Measurements from ENCODE around the gene KLRC4. TPM values are rescaled to one million over a fixed set of nuclear protein-coding genes. Genes with fewer than 3 reads are reported as not detected.
"Not testable (repeated sequence)": the region's sequence is repeated elsewhere in the genome, so short reads cannot be mapped to it uniquely, and the experiment has no call there.

Gene KLRC4
- total RNA-seq, 1 donor from 2014 or later: 3.1 TPM

GRCh38 chr12:10393291-10393690 is 16.3 kb downstream of the KLRC4 start:
- H3K27me3 Mint-ChIP-seq (ENCODE audit: unreplicated experiment): no peaks in the 10 kb centered on the region
- H3K4me1 Mint-ChIP-seq (ENCODE audit: unreplicated experiment): peaks cover 87% of the 10 kb centered on the region
- H3K27ac Mint-ChIP-seq (ENCODE audit: unreplicated experiment): peak overlapping the region; percentile 91
- no peak overlapping the region for H3K4me3 Mint-ChIP-seq (ENCODE audit: unreplicated experiment)
- no peaks in the 10 kb centered on the region for H3K36me3 Mint-ChIP-seq (ENCODE audit: unreplicated experiment)
- no peak for TF ChIP-seq CTCF (IDR thresholded peaks at IDR 0.05)
- no peak for DNase-seq (ENCODE audit: extremely low spot score, unreplicated experiment)
- no peaks in the 10 kb centered on the region for H3K9me3 Mint-ChIP-seq (ENCODE audit: unreplicated experiment)

GRCh38 chr12:10392394-10392930 is 17.1 kb downstream of the KLRC4 start:
- Mint-ChIP-seq H3K27me3 (ENCODE audit: unreplicated experiment) (no peaks in the 10 kb centered on the region), H3K4me3 (ENCODE audit: unreplicated experiment) (peak overlapping the region; percentile 57), H3K4me1 (ENCODE audit: unreplicated experiment) (peaks cover 83% of the 10 kb centered on the region), H3K27ac (ENCODE audit: unreplicated experiment) (peak overlapping the region; percentile 91), H3K9me3 (ENCODE audit: unreplicated experiment) (no peaks in the 10 kb centered on the region), H3K36me3 (ENCODE audit: unreplicated experiment) (no peaks in the 10 kb centered on the region)
- peak; percentile 90 for DNase-seq (ENCODE audit: extremely low spot score, unreplicated experiment)
- TF ChIP-seq CTCF (IDR thresholded peaks at IDR 0.05): no peak

GRCh38 chr12:10390991-10391390 is 18.6 kb downstream of the KLRC4 start:
- not testable (repeated sequence) for DNase-seq (ENCODE audit: extremely low spot score, unreplicated experiment); H3K9me3 Mint-ChIP-seq (ENCODE audit: unreplicated experiment)

GRCh38 chr12:10389904-10390303 is 19.7 kb downstream of the KLRC4 start, which contains the start of gene KLRK1:
Gene KLRK1 (minus strand): TSS chr12:10390041. CDS start chr12:10388810, 1,231 bp downstream.
- DNase-seq (ENCODE audit: extremely low spot score, unreplicated experiment): no peak
- H3K4me3 Mint-ChIP-seq (ENCODE audit: unreplicated experiment): peak within 1 kb of the TSS; percentile 55
- no peak for TF ChIP-seq CTCF (IDR thresholded peaks at IDR 0.05)
- peaks cover 3% of the 10 kb centered on the region for H3K36me3 Mint-ChIP-seq (ENCODE audit: unreplicated experiment)
- peaks cover 1% of the 10 kb centered on the region for H3K9me3 Mint-ChIP-seq (ENCODE audit: unreplicated experiment)
- peak within 1 kb of the TSS; percentile 88 for H3K27ac Mint-ChIP-seq (ENCODE audit: unreplicated experiment)
- no peaks in the 10 kb centered on the region for H3K27me3 Mint-ChIP-seq (ENCODE audit: unreplicated experiment)
- H3K4me1 Mint-ChIP-seq (ENCODE audit: unreplicated experiment): peaks cover 77% of the 10 kb centered on the region

More at GRCh38 chr12:10390991-10391390, 18.6 kb downstream of the KLRC4 start:
- H3K36me3 Mint-ChIP-seq (ENCODE audit: unreplicated experiment); H3K4me3 Mint-ChIP-seq (ENCODE audit: unreplicated experiment); H3K27me3 Mint-ChIP-seq (ENCODE audit: unreplicated experiment); H3K27ac Mint-ChIP-seq (ENCODE audit: unreplicated experiment): not testable (repeated sequence)
- peaks cover 78% of the 10 kb centered on the region for H3K4me1 Mint-ChIP-seq (ENCODE audit: unreplicated experiment)

GRCh38 chr12:10388624-10389413 is 20.7 kb downstream of the KLRC4 start:
- H3K4me3 Mint-ChIP-seq (ENCODE audit: unreplicated experiment): peak overlapping the region; percentile 55
- H3K27me3 Mint-ChIP-seq (ENCODE audit: unreplicated experiment): no peaks in the 10 kb centered on the region
- H3K36me3 Mint-ChIP-seq (ENCODE audit: unreplicated experiment): peaks cover 9% of the 10 kb centered on the region
- H3K4me1 Mint-ChIP-seq (ENCODE audit: unreplicated experiment): peaks cover 72% of the 10 kb centered on the region
- DNase-seq (ENCODE audit: extremely low spot score, unreplicated experiment): no peak
- H3K9me3 Mint-ChIP-seq (ENCODE audit: unreplicated experiment): peaks cover 10% of the 10 kb centered on the region
- TF ChIP-seq CTCF (IDR thresholded peaks at IDR 0.05): no peak
- H3K27ac Mint-ChIP-seq (ENCODE audit: unreplicated experiment): peak overlapping the region; percentile 88

- not testable (repeated sequence) for DNase-seq (ENCODE audit: extremely low spot score, unreplicated experiment); H3K4me3 Mint-ChIP-seq (ENCODE audit: unreplicated experiment); H3K27ac Mint-ChIP-seq (ENCODE audit: unreplicated experiment); H3K27me3 Mint-ChIP-seq (ENCODE audit: unreplicated experiment)
- Mint-ChIP-seq H3K9me3 (ENCODE audit: unreplicated experiment) (peaks cover 10% of the 10 kb centered on the region), H3K36me3 (ENCODE audit: unreplicated experiment) (peaks cover 13% of the 10 kb centered on the region), H3K4me1 (ENCODE audit: unreplicated experiment) (peaks cover 59% of the 10 kb centered on the region)
Observed at GRCh38 chr12:10387498-10387897, 22.1 kb downstream of the KLRC4 start.
